B cell (primary cell): ENCODE data around the gene XXYLT1.

Experiments used
- CTCF ChIP-seq: fragments of 200-600 bp; IDR thresholded peaks from one replicate; pipeline ENCODE4 v1.8.0; 2022; ENCODE audit warnings: antibody characterized with exemption, mild to moderate bottlenecking
- EZH2 ChIP-seq: IDR thresholded peaks from 2 replicates; pipeline ENCODE4 v1.6.1; 2012; ENCODE audit warnings: borderline replicate concordance, low read depth, mild to moderate bottlenecking, moderate library complexity, low read length; ENCODE audit not compliant: insufficient read depth, poor library complexity, severe bottlenecking

GRCh38 chr3:195033531-195034091, 237.3 kb downstream of the XXYLT1 start:
- TF ChIP-seq CTCF (no peak), EZH2 (no peak)
